HG03457 (cell line): ENCODE results near the gene PLXNA2.

ENCODE experiments used
- ATAC-seq: cut with Tn5 transposase; IDR thresholded peaks from one replicate; pipeline ENCODE4 v1.9.1; 2021; ENCODE audit warnings: moderate number of reproducible peaks; ENCODE audit not compliant: unreplicated experiment

PLXNA2 gene

DNA sequence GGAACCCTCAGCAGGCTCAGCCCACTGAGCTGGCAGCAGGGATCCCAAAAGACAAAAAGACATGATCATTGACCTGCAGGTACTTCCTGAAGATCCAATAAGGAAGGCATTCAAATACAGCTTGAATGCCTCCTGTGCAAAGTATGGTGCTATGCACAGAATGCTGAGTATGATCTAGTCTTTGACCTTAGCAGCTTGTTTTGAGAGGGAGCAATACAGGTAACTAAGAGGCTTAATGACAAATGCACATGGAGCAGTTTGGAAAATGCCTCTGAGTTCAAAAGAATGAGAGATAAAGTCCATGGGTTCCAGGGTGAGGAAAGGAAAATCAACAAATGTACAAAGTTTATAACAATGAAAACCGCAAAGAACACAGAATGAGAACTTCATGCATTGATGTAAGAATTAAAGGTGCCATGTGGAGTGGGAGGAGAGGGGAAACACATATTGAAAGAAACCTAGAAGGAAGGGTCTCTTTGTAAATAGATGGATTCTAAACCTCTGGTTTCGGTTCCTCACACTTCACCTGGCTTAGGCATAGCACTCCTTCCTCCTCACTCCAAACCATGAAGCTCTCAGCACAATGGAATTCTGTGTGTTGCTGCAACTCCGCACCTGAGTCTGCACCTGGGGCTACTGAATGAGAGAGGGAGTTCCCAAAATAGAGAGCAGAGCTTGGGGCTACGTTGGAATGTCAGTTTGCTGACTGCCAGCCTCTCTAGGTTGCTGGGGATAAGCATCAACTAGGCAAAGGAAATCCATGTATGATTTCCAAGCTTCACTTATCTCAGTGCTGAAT, 77.6 kb downstream of the PLXNA2 start:
- ATAC-seq: no peak

DNA sequence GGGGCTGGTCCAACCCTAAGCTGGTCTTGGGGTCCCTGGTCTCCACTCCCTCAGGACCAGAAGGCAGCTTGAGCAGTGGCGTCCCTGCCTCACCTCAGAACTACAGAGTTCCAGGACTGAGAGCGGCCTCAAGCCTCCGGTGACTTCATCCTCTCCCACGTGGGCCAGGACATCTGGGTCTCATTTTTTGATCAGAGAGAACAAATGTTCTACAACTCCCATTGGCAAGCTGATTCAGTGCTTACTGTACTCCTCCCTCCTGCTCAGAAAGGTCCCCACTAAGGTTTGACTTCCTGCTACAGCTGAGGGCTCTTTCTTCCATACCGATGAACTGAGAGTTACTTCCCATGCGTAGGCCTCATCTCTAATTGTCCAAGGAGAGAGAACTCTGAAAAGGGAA, 78.5 kb downstream of the PLXNA2 start:
- no peak for ATAC-seq

DNA sequence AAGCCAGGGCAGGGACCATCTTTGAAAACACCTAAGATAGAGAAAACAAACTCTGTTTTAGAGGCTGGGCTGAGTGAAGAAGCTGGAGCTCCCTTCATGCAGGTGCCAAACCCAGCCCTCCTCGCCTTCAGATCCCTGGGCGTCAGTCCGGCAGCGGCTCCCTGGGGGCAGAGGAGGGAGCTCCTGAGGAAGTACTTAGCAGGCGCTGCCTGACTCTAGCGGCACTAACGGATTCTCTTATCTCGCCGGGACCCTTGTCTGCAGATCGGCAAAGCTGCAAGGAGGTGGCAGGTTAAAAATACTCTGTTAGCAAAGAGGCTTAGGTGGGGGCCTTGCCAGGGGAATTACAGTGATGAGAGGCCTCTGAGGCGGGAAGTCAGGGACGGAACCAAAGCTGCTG, 79.6 kb downstream of the PLXNA2 start:
- no peak for ATAC-seq

DNA sequence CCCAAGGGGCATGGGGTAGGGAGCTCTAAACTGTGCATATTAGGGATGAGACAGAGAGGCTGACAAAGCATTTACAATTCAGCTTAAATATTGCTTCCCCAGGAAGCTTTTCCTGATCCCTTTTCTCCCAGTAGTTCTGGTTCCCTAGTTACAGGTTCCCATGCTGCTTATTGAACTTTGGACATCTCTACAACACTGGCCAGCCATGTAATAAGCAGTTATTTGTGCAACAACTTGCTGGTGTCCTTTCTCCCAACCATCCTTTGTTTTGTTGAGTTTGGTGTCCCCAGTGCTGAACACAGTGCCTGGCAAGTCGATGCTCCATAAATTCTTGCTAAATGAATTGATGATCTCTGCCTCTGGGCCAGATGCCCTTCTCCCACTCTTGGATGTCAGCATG, 80.6 kb downstream of the PLXNA2 start:
- no peak for ATAC-seq

DNA sequence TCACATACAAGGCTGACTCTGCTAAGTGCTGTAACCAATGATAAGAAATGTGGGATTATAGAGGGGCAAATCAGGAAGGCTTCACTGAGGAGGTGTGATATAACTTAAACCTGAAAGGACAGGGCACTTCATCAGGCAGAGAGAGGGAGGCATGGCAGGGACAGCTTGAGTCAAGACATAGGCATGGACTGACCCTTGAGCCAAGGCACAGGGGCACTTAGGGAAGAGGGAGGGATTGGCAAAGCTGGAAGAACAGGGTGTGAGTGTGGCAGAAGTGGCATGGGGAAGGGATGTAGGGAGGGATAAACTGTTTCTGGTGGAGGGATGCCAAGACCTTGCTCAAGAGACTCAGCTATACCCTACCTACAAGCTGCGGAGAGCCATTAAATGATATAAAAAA, 81.3 kb downstream of the PLXNA2 start:
- no peak for ATAC-seq

DNA sequence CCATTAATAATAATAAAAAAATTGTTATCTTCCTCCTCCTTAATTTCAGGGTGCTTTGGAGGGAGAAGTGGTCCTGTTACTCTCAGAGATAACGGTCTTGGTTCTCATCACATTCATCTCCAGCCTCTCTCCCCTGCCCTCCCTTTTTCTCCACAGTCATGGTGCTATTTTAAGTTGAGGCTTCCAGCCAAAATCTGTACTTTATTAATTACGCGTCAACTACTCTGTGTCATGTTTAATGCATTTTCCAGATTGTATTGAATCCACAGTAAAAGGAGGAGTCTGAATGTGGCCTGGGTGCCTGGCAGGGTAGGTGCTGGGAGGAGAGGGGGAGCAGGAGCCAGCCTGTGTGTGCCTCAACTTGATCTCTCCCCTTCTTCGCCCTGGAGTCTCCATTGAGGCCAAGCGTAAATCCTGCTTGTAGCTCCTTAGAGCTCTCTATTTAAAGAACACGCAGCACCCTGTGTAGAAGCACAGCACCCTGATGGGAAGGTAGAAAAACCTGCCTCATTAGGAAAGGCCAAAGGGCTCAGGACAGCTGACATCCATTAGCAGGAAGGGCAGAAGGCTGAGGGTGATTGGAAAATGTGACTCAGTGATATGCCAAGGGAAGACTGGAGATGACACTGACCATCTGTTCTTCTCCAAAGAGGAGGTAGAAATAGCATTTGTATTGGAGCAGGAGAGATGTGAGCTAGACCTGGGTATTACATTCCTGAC, 82.4 kb downstream of the PLXNA2 start:
- ATAC-seq: no peak

DNA sequence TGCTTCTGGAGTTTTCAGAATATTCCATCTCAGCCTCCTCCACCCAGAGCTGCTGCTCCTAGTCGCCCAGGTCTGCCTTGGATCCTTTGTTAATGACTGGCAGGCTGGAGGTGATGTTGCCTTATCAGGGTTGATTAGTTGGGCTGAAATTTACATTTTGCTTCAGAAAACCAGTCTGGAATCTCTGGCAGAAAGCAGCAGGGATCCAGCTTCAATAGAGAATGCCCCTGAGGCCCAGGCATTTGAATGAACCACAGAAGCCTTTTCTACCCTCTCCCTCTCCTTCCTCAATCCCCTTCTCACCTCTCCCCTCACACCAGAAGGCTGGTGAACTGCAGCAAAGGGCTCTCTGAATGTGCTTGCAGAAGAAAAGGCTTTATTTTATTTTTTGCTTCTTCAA, 83.2 kb downstream of the PLXNA2 start:
- no peak for ATAC-seq

DNA sequence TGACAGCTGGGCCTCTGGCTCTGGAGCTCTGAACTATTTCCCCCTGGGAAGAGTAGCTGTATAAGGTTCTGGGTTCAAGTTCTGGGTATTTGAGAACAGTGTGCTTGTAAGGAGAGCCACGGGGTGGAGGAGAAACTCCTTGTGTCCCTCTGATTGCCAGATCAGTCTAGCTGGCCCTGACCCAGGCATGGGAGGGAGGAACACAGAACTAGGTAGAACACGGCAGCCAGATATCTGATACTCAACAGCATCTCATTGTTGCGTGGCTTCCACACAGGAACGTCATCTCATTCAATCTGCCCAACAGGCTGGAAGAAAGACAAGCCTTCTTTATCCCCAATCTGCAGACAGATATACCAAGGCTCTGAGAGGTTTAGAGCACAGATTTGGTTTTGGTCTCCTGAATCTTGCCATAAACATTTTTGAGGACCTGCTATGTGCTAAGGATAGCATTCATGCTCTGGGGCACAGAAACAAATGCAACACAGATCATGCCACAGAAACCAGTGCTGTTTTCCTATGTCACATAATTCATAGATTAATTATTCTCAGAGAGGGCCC, 83.8 kb downstream of the PLXNA2 start:
- no peak for ATAC-seq

DNA sequence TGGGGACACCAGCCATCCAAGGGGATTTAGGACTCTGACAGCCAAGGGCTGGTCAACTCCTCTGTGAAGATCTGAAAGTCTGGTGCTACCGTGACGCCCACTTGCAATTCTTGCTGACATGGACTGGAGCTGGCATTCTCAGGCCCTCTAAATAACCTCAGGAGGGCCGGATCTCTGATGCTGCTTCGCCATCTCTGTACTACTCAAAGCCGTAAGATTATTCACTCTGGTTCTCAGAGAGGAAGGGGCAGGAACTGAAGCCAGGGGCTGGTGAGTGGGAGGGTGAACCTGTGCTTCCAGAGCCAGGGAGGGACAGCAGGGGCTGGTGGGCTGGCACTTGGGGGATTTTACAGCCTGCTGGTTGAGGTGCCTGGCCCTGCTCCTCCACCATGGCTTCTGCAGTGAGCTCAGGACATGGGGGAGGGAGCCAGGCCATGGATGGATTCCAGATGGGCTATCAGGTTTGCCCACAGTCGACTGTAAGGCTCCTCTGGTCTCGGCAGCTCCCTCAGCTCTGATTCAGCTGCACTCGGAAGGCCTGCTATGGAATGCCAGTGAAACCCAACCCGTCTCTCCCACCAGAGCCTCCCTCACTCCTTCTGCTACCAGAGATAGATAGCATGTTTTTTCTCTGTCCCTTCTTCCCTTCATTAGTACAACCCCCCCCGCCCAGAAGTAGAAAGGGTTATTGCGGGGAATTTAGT, 84.5 kb downstream of the PLXNA2 start:
- no peak for ATAC-seq

DNA sequence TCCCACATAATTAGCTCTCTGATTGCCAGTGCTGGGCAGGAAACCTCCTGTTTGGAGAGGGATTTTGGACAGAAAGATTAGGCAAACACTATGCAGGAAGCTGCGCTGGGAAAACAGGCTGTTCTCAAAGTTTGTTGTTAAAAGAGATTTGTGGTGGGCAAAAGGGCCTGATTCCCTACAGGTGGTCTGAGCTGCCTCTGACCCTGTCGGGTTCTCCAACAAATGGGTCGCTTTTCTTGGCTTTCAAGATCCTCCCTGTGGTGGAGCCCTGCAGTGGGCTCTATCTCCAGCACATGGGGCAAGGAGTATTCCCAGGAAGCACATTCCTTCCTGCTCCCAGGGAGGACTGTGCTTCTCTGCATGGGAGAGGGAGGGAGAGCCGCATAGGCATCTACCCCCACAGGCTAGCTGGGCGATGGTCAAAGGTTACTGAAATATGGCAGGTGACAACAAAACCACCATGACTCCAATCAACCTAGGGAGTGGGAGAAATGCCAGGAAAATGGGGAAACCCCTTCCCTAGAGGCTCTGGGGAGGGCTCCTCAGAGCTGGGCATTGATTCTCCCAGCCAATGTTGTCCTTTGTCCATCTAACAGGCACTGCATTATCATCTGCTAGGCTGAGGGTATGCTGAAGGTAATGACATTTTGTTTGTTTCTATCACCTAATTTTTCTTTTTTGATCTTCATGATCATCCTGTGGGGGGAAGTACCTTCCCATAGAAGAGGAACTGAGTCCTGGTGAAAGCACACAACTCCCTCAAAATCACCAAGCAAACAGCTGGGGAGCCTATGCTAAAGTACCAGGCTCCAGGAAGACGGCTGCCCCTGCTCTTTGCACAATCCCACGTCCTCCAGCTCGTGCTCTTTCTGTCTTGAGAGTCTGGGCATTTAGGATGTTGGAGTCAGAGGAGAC, 85.3 kb downstream of the PLXNA2 start:
- ATAC-seq: no peak

DNA sequence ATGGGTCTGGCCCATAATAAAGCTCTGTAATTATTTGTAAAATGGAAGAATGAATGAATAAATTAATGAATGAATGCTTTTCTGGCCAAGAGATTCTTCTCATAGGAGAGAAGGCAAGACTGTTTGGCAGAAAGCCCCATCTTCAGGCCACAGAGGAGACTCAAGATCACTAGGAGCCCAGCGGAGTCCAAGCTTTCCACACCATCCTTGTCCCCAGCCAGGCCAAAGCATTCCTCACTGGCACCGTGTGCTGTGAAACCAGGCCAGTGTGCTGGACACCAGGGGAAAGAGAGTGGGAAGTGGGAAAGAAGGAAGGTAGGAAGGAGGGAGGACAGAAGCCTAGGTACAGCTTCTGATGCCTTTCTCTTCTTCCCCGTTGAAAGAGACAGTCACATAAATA, 86.4 kb downstream of the PLXNA2 start:
- no peak for ATAC-seq

DNA sequence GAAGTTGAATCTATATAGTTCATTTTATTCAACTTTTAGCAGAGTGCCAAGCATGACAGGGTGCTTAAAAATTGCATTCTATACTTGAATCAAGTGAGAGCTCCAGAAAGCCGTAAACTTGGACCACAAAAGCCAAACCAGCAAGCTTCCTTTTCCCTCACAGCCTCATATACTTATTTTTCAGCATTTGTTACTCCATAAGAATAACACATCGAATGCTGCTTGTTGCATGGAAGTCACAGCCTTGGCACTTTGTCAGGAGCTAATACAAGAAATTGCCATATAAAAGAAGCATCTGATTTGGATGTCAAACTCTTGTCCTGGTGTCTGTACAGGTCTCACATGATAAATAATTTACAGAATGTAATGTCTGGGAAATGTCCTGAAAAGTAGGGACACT, 87.4 kb downstream of the PLXNA2 start:
- no peak for ATAC-seq

DNA sequence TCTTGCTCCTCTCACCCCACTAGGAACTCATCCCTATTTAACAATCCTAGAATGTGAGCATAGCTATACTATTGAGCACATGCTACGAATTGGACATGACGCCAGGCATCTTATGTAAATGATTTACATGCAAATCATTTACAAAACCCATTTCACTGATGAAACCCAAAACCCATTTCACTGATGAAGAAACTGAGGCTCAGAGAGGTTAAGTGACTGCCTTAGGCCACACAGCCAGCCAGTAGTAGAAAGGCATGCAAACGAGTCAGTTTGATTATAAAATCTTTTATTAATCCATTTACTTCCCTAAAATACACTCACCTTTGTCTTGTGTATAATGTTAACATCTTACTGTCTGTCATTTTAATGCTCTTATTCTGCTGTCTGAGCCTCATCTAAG, 87.9 kb downstream of the PLXNA2 start:
- no peak for ATAC-seq

DNA sequence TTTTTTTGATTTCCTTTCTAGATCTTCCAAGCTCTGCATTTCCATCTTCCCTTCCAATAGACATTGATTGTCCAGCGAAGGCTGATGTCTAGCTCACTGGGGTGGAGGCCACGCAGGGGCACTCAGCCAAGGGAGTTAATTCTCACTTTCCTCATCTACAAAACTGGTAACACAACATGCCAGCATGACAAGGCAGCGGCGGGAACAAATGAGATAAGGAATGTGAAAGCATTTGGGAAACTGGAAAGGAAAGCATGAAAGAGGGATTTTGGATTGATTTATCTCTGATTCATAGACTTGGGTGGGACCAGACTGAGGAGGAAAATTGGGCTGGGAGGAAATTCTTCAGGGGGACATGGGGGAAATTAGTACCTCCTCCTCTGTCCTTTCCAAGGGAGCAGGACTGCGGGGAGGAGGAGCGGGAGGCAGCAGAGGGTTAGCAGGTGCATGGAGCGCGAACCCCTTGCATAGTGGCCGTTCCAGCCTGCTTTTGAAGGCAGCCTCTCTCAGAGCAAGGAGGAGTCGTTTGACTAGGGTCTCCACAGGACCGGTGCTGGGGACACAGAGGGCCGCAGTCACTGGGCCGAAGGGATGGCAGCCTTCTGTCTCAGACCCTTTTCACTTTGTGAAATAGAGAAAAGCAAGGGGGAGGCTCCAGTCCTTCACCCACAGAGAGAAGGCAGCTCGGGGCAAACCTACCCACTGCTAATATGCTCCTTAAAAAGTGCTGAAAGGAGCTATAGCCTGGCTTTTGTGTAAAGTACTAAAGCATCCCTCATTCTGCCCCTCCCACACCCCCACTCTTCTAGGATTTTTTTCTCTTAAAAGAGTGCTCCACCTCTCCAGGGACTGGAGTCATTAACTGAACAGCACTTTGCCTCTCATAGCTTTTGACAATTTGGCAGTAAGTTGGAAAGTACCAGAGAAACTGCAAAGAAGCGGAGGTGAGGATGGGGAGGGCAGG, 89.2 kb downstream of the PLXNA2 start:
- ATAC-seq: no peak

DNA sequence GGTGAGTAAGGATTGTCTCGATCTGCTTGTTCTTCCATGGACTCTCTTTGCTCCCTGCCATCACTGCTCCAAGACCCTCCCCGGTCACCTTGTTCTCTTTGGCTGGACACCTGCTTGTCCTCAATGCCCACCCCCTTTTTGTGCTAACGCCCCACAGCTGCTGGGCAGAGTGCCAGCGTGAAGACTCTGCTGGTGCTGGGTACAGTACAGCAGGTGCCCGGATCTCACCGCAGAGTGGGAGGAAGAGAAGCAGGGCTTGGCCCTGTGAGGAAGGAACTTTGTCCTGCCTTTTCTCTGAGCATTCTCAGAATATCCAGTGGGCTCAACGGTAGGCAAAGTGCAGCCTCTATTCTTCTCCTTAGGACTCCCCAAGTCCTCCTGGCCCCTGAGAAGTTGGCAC, 90.1 kb downstream of the PLXNA2 start:
- ATAC-seq: no peak

DNA sequence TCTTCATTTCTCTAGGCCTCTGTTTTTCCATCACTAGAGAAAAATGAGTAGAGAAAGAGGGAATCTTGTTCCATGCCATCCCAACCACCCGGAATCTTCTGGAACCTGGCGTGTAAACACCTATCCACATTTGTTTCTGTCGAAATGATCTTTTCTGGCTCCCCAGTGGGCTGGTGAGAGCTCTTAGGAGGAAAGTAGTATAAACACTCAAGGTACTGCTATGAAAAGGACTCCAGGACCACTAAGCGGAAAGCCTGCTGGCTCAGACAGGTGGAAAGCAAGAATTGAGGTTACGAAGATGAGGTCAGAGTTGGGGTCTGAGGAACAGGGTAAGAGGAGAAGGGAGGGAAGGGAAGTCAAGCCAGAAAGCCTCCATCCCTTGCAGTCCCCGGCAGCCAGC, 90.8 kb downstream of the PLXNA2 start:
- ATAC-seq: no peak

DNA sequence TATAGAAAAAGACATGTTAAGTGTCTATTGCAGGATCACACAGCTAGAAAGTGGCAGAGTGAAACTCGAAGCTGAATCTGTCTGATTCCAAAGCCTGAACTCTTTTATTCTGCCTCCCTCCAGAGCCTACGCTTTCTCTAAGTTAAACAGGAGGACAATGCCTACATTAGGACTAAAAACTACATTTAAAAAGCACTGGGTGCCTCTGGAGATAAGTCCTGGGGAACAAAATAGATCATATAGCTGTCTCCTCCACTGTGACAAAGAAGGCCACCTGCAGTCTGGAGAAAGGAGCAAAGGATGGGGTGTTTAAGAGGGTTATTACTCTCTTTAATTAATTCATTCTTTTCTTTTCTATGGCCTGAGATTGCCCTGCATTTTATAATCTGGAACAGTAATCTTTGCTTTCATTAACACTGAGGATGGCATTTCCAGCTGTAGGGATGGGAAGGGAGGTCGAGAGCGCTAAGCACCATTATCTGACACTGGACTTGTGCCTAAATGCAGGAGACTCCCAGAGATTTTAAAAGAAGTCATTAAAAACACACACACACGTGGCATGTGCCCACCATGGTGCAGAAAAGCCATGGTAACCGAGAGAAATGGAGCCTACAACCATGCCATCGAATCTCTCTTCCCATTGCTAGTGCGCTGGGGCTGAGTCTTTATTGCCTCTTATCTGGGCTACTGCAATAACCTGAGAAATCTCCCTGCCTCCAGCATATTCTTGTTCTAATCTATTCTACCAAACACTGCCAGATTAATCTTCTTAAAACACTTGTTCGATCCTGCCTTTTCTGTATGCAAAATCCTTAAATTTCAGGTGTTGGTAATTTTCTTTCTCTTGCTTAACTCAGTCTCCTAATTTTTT, 92.2 kb downstream of the PLXNA2 start:
- ATAC-seq: no peak

DNA sequence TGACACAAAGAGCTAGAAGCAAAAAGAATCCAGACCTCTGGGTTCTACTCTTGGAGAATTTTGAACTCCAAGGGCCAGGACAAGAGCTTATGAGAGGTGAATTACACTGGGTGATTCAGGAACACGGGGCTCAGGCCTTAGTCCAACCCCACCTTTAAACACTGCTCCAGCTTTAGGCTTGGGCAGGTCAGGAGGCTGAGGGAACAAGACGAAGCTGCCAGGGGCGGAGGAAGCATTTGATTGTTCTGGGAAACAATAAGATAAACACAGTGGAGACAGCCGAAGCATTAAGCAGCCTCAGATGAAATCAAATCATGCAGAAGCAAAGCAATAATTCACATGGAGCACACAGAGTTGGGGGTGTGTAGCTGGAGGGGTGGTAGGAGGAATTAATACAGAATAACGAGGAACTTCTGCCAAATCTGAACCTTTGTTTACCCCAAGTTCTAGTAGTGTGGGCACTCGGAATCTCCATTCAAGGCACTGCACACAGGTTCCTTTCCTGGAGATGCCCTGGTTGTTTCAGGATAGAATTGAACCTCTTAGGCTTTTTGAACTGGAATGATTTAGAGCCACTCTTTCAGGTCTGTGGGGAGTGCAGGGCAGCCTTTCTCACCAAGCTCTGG, 93.2 kb downstream of the PLXNA2 start:
- no peak for ATAC-seq
